Endothelial cell (in vitro differentiated cells): ENCODE data around the gene C1orf226. TPM values are rescaled to one million over a fixed set of nuclear protein-coding genes. Genes with fewer than 3 reads are reported as not detected.

Experiments used
- DNase-seq: peaks from one replicate; pipeline ENCODE4 v3.0.0; 2021; ENCODE audit warnings: low spot score
- H3K27ac Mint-ChIP-seq: one replicate; pipeline ENCODE4 v1.8.0; 2021; ENCODE audit warnings: mixed read lengths, inconsistent platforms; ENCODE audit not compliant: unreplicated experiment
- H3K27me3 Mint-ChIP-seq: one replicate; pipeline ENCODE4 v1.8.0; 2021; ENCODE audit warnings: mild to moderate bottlenecking, moderate library complexity, mixed read lengths, inconsistent platforms; ENCODE audit not compliant: unreplicated experiment
- H3K36me3 Mint-ChIP-seq: one replicate; pipeline ENCODE4 v1.8.0; 2021; ENCODE audit warnings: mild to moderate bottlenecking, low read depth, mixed read lengths, inconsistent platforms; ENCODE audit not compliant: unreplicated experiment
- H3K4me1 Mint-ChIP-seq: one replicate; pipeline ENCODE4 v1.8.0; 2021; ENCODE audit warnings: mild to moderate bottlenecking, mixed read lengths, inconsistent platforms; ENCODE audit not compliant: unreplicated experiment
- H3K4me3 Mint-ChIP-seq: one replicate; pipeline ENCODE4 v1.8.0; 2021; ENCODE audit warnings: mild to moderate bottlenecking, mixed read lengths, inconsistent platforms; ENCODE audit not compliant: unreplicated experiment
- H3K9me3 Mint-ChIP-seq: one replicate; pipeline ENCODE4 v1.8.0; 2021; ENCODE audit warnings: mixed read lengths, inconsistent platforms; ENCODE audit not compliant: unreplicated experiment
- CTCF ChIP-seq: fragments of 200-600 bp; sonication (generic); IDR thresholded peaks from one replicate; pipeline ENCODE4 v1.5.0; 2021; ENCODE audit warnings: antibody characterized with exemption; ENCODE audit not compliant: unreplicated experiment
- total RNA-seq: library from RNA; stranded (reverse); fragmentation: NEBNext Ultra II Directional; extraction: Animal tissue kit (Norgen Biotek cat#: 25700); gene quantifications from one replicate; pipeline ENCODE4 v1.2.1, GENCODE V29; 2021; ENCODE audit not compliant: unreplicated experiment

C1orf226 gene
- total RNA-seq, 1 donor from 2014 or later = 28.2 TPM

GRCh38 chr1:162405800-162406199, 24.3 kb downstream of the C1orf226 start:
- no peak overlapping the region for H3K4me3 Mint-ChIP-seq
- no peaks in the 10 kb centered on the region for H3K36me3 Mint-ChIP-seq
- no peaks in the 10 kb centered on the region for H3K4me1 Mint-ChIP-seq
- H3K27me3 Mint-ChIP-seq = peaks cover 4% of the 10 kb centered on the region
- H3K9me3 Mint-ChIP-seq = no peaks in the 10 kb centered on the region
- TF ChIP-seq CTCF = no peak
- no peak for DNase-seq
- no peak overlapping the region for H3K27ac Mint-ChIP-seq

GRCh38 chr1:162406811-162407210, 25.3 kb downstream of the C1orf226 start:
- no peak overlapping the region for H3K4me3 Mint-ChIP-seq
- H3K9me3 Mint-ChIP-seq = no peaks in the 10 kb centered on the region
- TF ChIP-seq CTCF = no peak
- H3K27ac Mint-ChIP-seq = no peak overlapping the region
- no peaks in the 10 kb centered on the region for H3K36me3 Mint-ChIP-seq
- no peaks in the 10 kb centered on the region for H3K4me1 Mint-ChIP-seq
- no peak for DNase-seq
- peaks cover 4% of the 10 kb centered on the region for H3K27me3 Mint-ChIP-seq

GRCh38 chr1:162407539-162407938, 26.0 kb downstream of the C1orf226 start:
- Mint-ChIP-seq H3K9me3 (no peaks in the 10 kb centered on the region), H3K36me3 (no peaks in the 10 kb centered on the region), H3K4me1 (no peaks in the 10 kb centered on the region), H3K27me3 (peaks cover 4% of the 10 kb centered on the region), H3K27ac (no peak overlapping the region), H3K4me3 (no peak overlapping the region)
- DNase-seq = no peak
- TF ChIP-seq CTCF = no peak

- Mint-ChIP-seq H3K4me3 (no peak within 1 kb of the TSS), H3K4me1 (no peaks in the 10 kb centered on the region), H3K9me3 (no peaks in the 10 kb centered on the region), H3K27me3 (peaks cover 4% of the 10 kb centered on the region), H3K36me3 (no peaks in the 10 kb centered on the region), H3K27ac (no peak within 1 kb of the TSS)
- no peak for TF ChIP-seq CTCF
- DNase-seq = no peak
Observed at GRCh38 chr1:162412002-162412401, 30.5 kb downstream of the C1orf226 start, which contains the start of gene SH2D1B. Gene SH2D1B, minus strand, starts transcription at chr1:162412136. Its CDS starts 120 bp downstream, at chr1:162412016.

- Mint-ChIP-seq H3K9me3 (no peaks in the 10 kb centered on the region), H3K4me3 (no peak overlapping the region), H3K27me3 (peaks cover 1% of the 10 kb centered on the region), H3K4me1 (no peaks in the 10 kb centered on the region), H3K36me3 (no peaks in the 10 kb centered on the region), H3K27ac (no peak overlapping the region)
- no peak for TF ChIP-seq CTCF
- DNase-seq = no peak
Observed at GRCh38 chr1:162416215-162416614, 34.7 kb downstream of the C1orf226 start.
